H1 (cell line): ENCODE data around the gene ETFDH. TPM values are rescaled to one million over a fixed set of nuclear protein-coding genes. Genes with fewer than 3 reads are reported as not detected.

Experiments
- CTCF ChIA-PET: fragments of 300-600 bp; sonication (Branson Sonifier 250); formaldehyde crosslinking; loops from one replicate; lab custom pipeline; 2021; ENCODE audit not compliant: partially characterized antibody; lab: Charles Lee
- POLR2A ChIA-PET: fragments of 300-600 bp; sonication (Branson Sonifier 250); formaldehyde crosslinking; loops from one replicate; lab custom pipeline; 2021; ENCODE audit warnings: inconsistent platforms; ENCODE audit not compliant: partially characterized antibody; lab: Charles Lee
- DNase-seq, 2 experiments: peaks; one replicate each; pipeline versions ENCODE4 v3.0.0 to v3.0.0-alpha.2; 2010 to 2022; ENCODE audit warnings: low spot score in 2 of 2, low read depth in 1 of 2, mixed read lengths in 1 of 2
- FAIRE-seq: peaks from 2 replicates; lab custom pipeline; 2011; peaks lifted over from hg19 to GRCh38; lab: Jason Lieb, UNC
- H2AFZ ChIP-seq: 2 replicates; pipeline ENCODE4 v1.8.1; 2012; ENCODE audit warnings: low read length, inconsistent platforms
- H2AK5ac ChIP-seq: 2 replicates; pipeline ENCODE4 v1.6.1; 2013; ENCODE audit warnings: low read depth, low read length
- H2BK120ac ChIP-seq: replicated peaks from 2 replicates; pipeline ENCODE3; 2013; ENCODE audit warnings: low read depth, low read length, inconsistent platforms
- H2BK12ac ChIP-seq: 2 replicates; pipeline ENCODE4 v1.6.1; 2013; ENCODE audit warnings: low read depth, low read length
- H2BK15ac ChIP-seq: 2 replicates; pipeline ENCODE4 v1.6.1; 2013; ENCODE audit warnings: low read length
- H2BK20ac ChIP-seq: 2 replicates; pipeline ENCODE4 v1.6.1; 2013; ENCODE audit warnings: low read length
- H2BK5ac ChIP-seq: 2 replicates; pipeline ENCODE4 v1.6.1; 2013; ENCODE audit warnings: low read depth, low read length
- H3K14ac ChIP-seq: 2 replicates; pipeline ENCODE4 v1.6.1; 2013; ENCODE audit warnings: inconsistent platforms; ENCODE audit not compliant: insufficient read length
- H3K18ac ChIP-seq: 2 replicates; pipeline ENCODE4 v1.6.1; 2013; ENCODE audit warnings: low read length; ENCODE audit errors: extremely low read depth
- H3K23ac ChIP-seq: 2 replicates; pipeline ENCODE4 v1.6.1; 2013; ENCODE audit warnings: inconsistent platforms; ENCODE audit not compliant: insufficient read length
- H3K23me2 ChIP-seq: 2 replicates; pipeline ENCODE4 v1.6.1; 2013; ENCODE audit warnings: low read depth, low read length
- H3K27ac ChIP-seq: 2 replicates; pipeline ENCODE4 v1.6.1; 2011; ENCODE audit warnings: low read depth, low read length, inconsistent platforms
- H3K27me3 ChIP-seq, 4 experiments: replicated peaks in 1 of 4; 1 replicate in 1 of 4; 2 replicates in 3 of 4; pipeline versions ENCODE4 v1.6.1 to v1.8.1; 2011 to 2013; ENCODE audit warnings: low read length in 3 of 4, mild to moderate bottlenecking in 3 of 4, inconsistent platforms in 2 of 4, mixed read lengths in 2 of 4, moderate library complexity in 1 of 4; ENCODE audit not compliant: control insufficient read depth in 3 of 4, insufficient read depth in 3 of 4; ENCODE audit errors: extremely low read depth in 1 of 4
- H3K36me3 ChIP-seq, 4 experiments: 2 replicates each; pipeline versions ENCODE4 v1.6.1 to v1.8.1; 2011 to 2013; ENCODE audit warnings: mild to moderate bottlenecking in 4 of 4, low read length in 3 of 4, moderate library complexity in 2 of 4, control low read depth in 1 of 4, inconsistent platforms in 1 of 4; ENCODE audit not compliant: insufficient read depth in 4 of 4, control insufficient read depth in 2 of 4
- H3K4ac ChIP-seq: replicated peaks from 2 replicates; pipeline ENCODE3; 2013; ENCODE audit warnings: low read length, low read depth, mixed read lengths, inconsistent platforms; ENCODE audit not compliant: insufficient read length
- H3K4me1 ChIP-seq, 4 experiments: replicated peaks in 1 of 4; 1 replicate in 1 of 4; 2 replicates in 3 of 4; pipeline versions ENCODE4 v1.6.1 to v1.8.1; 2011 to 2013; ENCODE audit warnings: low read length in 3 of 4, inconsistent platforms in 2 of 4, mixed read lengths in 1 of 4; ENCODE audit not compliant: insufficient read depth in 4 of 4, control insufficient read depth in 3 of 4
- H3K4me2 ChIP-seq, 2 experiments: 2 replicates each; pipeline versions ENCODE4 v1.6.1 to v1.8.1; 2011 to 2013; ENCODE audit warnings: low read depth in 2 of 2, low read length in 2 of 2, control low read depth in 1 of 2, inconsistent platforms in 1 of 2, mild to moderate bottlenecking in 1 of 2; ENCODE audit not compliant: insufficient read depth in 1 of 2
- H3K4me3 ChIP-seq, 4 experiments: fragments of 200-600, 300-600 bp in 1 of 4; sonication (generic), shearing (Covaris generic), sonication (Bioruptor Twin) in 1 of 4; 2 replicates each; pipeline versions ENCODE4 v1.5.1 to v1.8.1; 2011 to 2016; ENCODE audit warnings: low read length in 4 of 4, low read depth in 3 of 4, control low read depth in 2 of 4, inconsistent platforms in 2 of 4, mild to moderate bottlenecking in 2 of 4, mixed read lengths in 1 of 4, moderate library complexity in 1 of 4; ENCODE audit not compliant: insufficient read depth in 2 of 4; ENCODE audit errors: extremely low read depth in 1 of 4
- H3K56ac ChIP-seq: replicated peaks from 2 replicates; pipeline ENCODE3; 2013; ENCODE audit warnings: low read depth, mild to moderate bottlenecking, mixed read lengths, low read length, inconsistent platforms; ENCODE audit not compliant: insufficient read length
- H3K79me1 ChIP-seq: 2 replicates; pipeline ENCODE4 v1.6.1; 2013; ENCODE audit warnings: low read depth, low read length, control low read depth
- H3K79me2 ChIP-seq, 2 experiments: 2 replicates each; pipeline versions ENCODE4 v1.6.1 to v1.8.1; 2012 to 2013; ENCODE audit warnings: low read length in 2 of 2, mild to moderate bottlenecking in 2 of 2, inconsistent platforms in 1 of 2; ENCODE audit not compliant: insufficient read depth in 2 of 2, control insufficient read depth in 1 of 2
- H3K9ac ChIP-seq, 4 experiments: replicated peaks in 1 of 4; 1 replicate in 1 of 4; 2 replicates in 3 of 4; pipeline versions ENCODE4 v1.6.1 to v1.8.1; 2011 to 2013; ENCODE audit warnings: low read depth in 3 of 4, low read length in 3 of 4, control low read depth in 2 of 4, mild to moderate bottlenecking in 2 of 4, moderate library complexity in 2 of 4, inconsistent platforms in 1 of 4; ENCODE audit errors: extremely low read depth in 1 of 4
- H3K9me3 ChIP-seq, 2 experiments: 2 replicates each; pipeline versions ENCODE4 v1.6.1 to v1.8.1; 2012 to 2013; ENCODE audit warnings: mild to moderate bottlenecking in 2 of 2, moderate library complexity in 2 of 2, control low read depth in 1 of 2, inconsistent platforms in 1 of 2, low read depth in 1 of 2, low read length in 1 of 2, mixed read lengths in 1 of 2; ENCODE audit not compliant: insufficient read depth in 2 of 2
- H4K20me1 ChIP-seq, 2 experiments: replicated peaks in 1 of 2; 2 replicates each; pipeline versions ENCODE3 to v1.8.1; 2011 to 2013; ENCODE audit warnings: inconsistent platforms in 2 of 2, low read length in 2 of 2, mild to moderate bottlenecking in 1 of 2; ENCODE audit not compliant: insufficient read depth in 2 of 2, control insufficient read depth in 1 of 2
- H4K5ac ChIP-seq: 2 replicates; pipeline ENCODE4 v1.6.1; 2013; ENCODE audit warnings: low read length, low read depth, mixed read lengths, inconsistent platforms; ENCODE audit not compliant: insufficient read length
- H4K8ac ChIP-seq: 2 replicates; pipeline ENCODE4 v1.8.0; 2013; ENCODE audit warnings: mild to moderate bottlenecking, moderate library complexity, low read length, inconsistent platforms; ENCODE audit not compliant: insufficient read depth; ENCODE audit errors: extremely low read depth
- H4K91ac ChIP-seq: replicated peaks from 2 replicates; pipeline ENCODE3; 2013; ENCODE audit warnings: low read length, mixed read lengths, inconsistent platforms; ENCODE audit not compliant: insufficient read length
- CTBP2 ChIP-seq: IDR thresholded peaks from 2 replicates; pipeline ENCODE4 v1.7.0; 2011; ENCODE audit warnings: borderline replicate concordance, mild to moderate bottlenecking, moderate library complexity, mixed read lengths, low read length; ENCODE audit not compliant: insufficient read depth, insufficient read length
- SIRT6 ChIP-seq: IDR thresholded peaks from one replicate; pipeline ENCODE4 v1.7.1; 2012; ENCODE audit warnings: low read length, inconsistent platforms
- ZNF274 ChIP-seq: IDR thresholded peaks from 2 replicates; pipeline ENCODE4 v1.7.0; 2012; ENCODE audit warnings: low read length, borderline replicate concordance; ENCODE audit errors: extremely low read depth
- WGBS, 2 experiments: shearing (Covaris generic) in 1 of 2; methylation state at CpG; one replicate each; pipeline versions ENCODE4 v1.1.6 to v1.1.7; 2013 to 2015; ENCODE audit warnings: low lambda C conversion rate in 2 of 2, mixed read lengths in 2 of 2, inconsistent platforms in 1 of 2, low coverage in 1 of 2, missing lambda C conversion rate in 1 of 2; ENCODE audit not compliant: insufficient replicate concordance in 2 of 2, insufficient coverage in 1 of 2, insufficient read length in 1 of 2; ENCODE audit errors: extremely low coverage in 1 of 2, missing lambda C conversion rate in 1 of 2; 5-methylcytosine and 5-hydroxymethylcytosine counted together
- polyA plus RNA-seq, 7 experiments: library from polyadenylated mRNA; depleted of rRNA in 3 of 7; stranded (reverse) in 5 of 7; unstranded in 2 of 7; fragments of >200 nt in 5 of 7; fragments of 200-250 nt in 2 of 7; gene quantifications; 1 replicate in 5 of 7; 2 replicates in 1 of 7; 4 replicates in 1 of 7; pipeline versions ENCODE4 v1.2.1 to v1.2.3, GENCODE V29; 2011 to 2013; ENCODE audit warnings: missing spikeins in 2 of 7, mixed read lengths in 2 of 7
- total RNA-seq: library from RNA; stranded (reverse); fragmentation: NEBNext Ultra II Directional; extraction: Animal tissue kit (Norgen Biotek cat#: 25700); gene quantifications from 2 replicates; pipeline ENCODE4 v1.2.1, GENCODE V29; 2021

ETFDH gene
- total and polyA plus RNA-seq, 2 of the 8 experiments (the other 6 are each of a cell fraction or from before 2014, with no cell fraction given) = 11.3 to 15.7 TPM

- Histone ChIP-seq H3K56ac (no peak overlapping the region), H3K36me3 (peaks cover 3 to 17% (median 11%) of the 10 kb centered on the region in 4 experiments; a peak in 7 of 8 replicates), H3K23me2 (peaks cover 7% of the 10 kb centered on the region), H3K27me3 (no peaks in the 10 kb centered on the region; a peak in 1 of 7 replicates), H3K4me2 (no peak overlapping the region), H3K79me1 (peaks cover 2% of the 10 kb centered on the region; the same call in 1 of the 2 replicates)
- FAIRE-seq = no peak
- WGBS, 2 experiments = 87% methylated on average over 4 of the region's 4 CpGs; no CpG with 5 or more reads in 1 of the 2 experiments
- TF ChIP-seq ZNF274 (no peak), CTBP2 (no peak), SIRT6 (no peak)
- TF ChIP-seq, all 59 proteins: peak for 0
- no peak overlapping the region for H2BK12ac ChIP-seq
- no peak overlapping the region for H3K4me3 ChIP-seq
- POLR2A ChIA-PET = interaction anchor here (0.9 kb wide), 1 partner anchor 116 kb away, joined by 3 read pairs; no protein-coding TSS in a partner anchor
- no peak overlapping the region for H4K91ac ChIP-seq
- no peak overlapping the region for H4K8ac ChIP-seq
- no peak overlapping the region for H2AFZ ChIP-seq
- no peak overlapping the region for H3K9ac ChIP-seq
- no peak overlapping the region for H4K5ac ChIP-seq
- no peak overlapping the region for H2BK5ac ChIP-seq
- peaks cover 0 to 28% of the 10 kb centered on the region in 2 experiments; a peak in 2 of 4 replicates for H3K79me2 ChIP-seq
- no peak overlapping the region for H2BK15ac ChIP-seq
- no peak overlapping the region for H2BK120ac ChIP-seq
- DNase-seq = no peak
- no peak overlapping the region for H3K23ac ChIP-seq
- CTCF ChIA-PET = interaction anchor here (1.6 kb wide), 1 partner anchor 11 kb away, joined by 4 read pairs; no protein-coding TSS in a partner anchor
- H2AK5ac ChIP-seq = no peak overlapping the region
- peaks cover 0 to 2% of the 10 kb centered on the region in 2 experiments for H4K20me1 ChIP-seq
- no peak overlapping the region for H3K14ac ChIP-seq
- H3K18ac ChIP-seq = no peak overlapping the region
- no peak overlapping the region for H2BK20ac ChIP-seq
- H3K4ac ChIP-seq = no peak overlapping the region
- H3K9me3 ChIP-seq = no peaks in the 10 kb centered on the region
- H3K27ac ChIP-seq = no peak overlapping the region
- H3K4me1 ChIP-seq = peaks cover 0 to 3% (median 0%) of the 10 kb centered on the region in 4 experiments; a peak in 2 of 7 replicates
Observed at GRCh38 chr4:158724637-158725036, 52.5 kb downstream of the ETFDH start.
